HepG2 (cell line): ENCODE data around the gene EEF1A2. TPM values are rescaled to one million over a fixed set of nuclear protein-coding genes. Genes with fewer than 3 reads are reported as not detected.

Experiments
- ADNP ChIP-seq: sonication (generic); formaldehyde crosslinking; IDR thresholded peaks from 2 replicates; pipeline ENCODE4 v1.4.0; 2020; ENCODE audit warnings: missing genetic modification reagents
- ATF1 ChIP-seq: IDR thresholded peaks from 2 replicates; pipeline ENCODE4 v1.6.1; 2016; ENCODE audit warnings: mild to moderate bottlenecking, control low read depth
- CEBPB ChIP-seq: IDR thresholded peaks from 2 replicates; pipeline ENCODE4 v1.6.1; 2011; ENCODE audit warnings: low read depth, low read length, improper control_type of control experiment, borderline replicate concordance
- CREB1 ChIP-seq, 2 experiments: fragments of 450-650 bp in 1 of 2; IDR thresholded peaks; 2 replicates each; pipeline ENCODE4 v1.6.1; 2016 to 2017; ENCODE audit warnings: control low read depth in 1 of 2, mild to moderate bottlenecking in 1 of 2, missing compliant biosample characterization in 1 of 2, missing genetic modification characterization in 1 of 2
- ESRRA ChIP-seq: sonication (generic); formaldehyde crosslinking; IDR thresholded peaks from 2 replicates; pipeline ENCODE4 v1.5.1; 2020; ENCODE audit warnings: mild to moderate bottlenecking, low read depth, missing genetic modification reagents
- FOSL2 ChIP-seq: sonication (generic); formaldehyde crosslinking; IDR thresholded peaks from 2 replicates; pipeline ENCODE4 v1.4.0; 2020; ENCODE audit warnings: missing genetic modification reagents
- GATA4 ChIP-seq: sonication (generic); IDR thresholded peaks from 2 replicates; pipeline ENCODE4 v1.6.1; 2016; ENCODE audit warnings: antibody characterized with exemption, low read depth, borderline replicate concordance
- HDAC1 ChIP-seq: sonication (generic); formaldehyde crosslinking; IDR thresholded peaks from 2 replicates; pipeline ENCODE4 v1.5.1; 2020; ENCODE audit warnings: mild to moderate bottlenecking, missing genetic modification reagents
- HNF4G ChIP-seq, 2 experiments: sonication (generic) in 1 of 2; formaldehyde crosslinking in 1 of 2; IDR thresholded peaks; 2 replicates each; pipeline versions ENCODE4 v1.4.0 to v1.6.1; 2011 to 2020; ENCODE audit warnings: borderline replicate concordance in 2 of 2, low read depth in 2 of 2, mild to moderate bottlenecking in 2 of 2, low read length in 1 of 2, missing genetic modification reagents in 1 of 2, moderate library complexity in 1 of 2
- MAFG ChIP-seq: sonication (generic); formaldehyde crosslinking; IDR thresholded peaks from 2 replicates; pipeline ENCODE4 v1.5.1; 2020; ENCODE audit warnings: mild to moderate bottlenecking, missing genetic modification reagents
- PAWR ChIP-seq: sonication (generic); formaldehyde crosslinking; IDR thresholded peaks from 2 replicates; pipeline ENCODE4 v1.4.0; 2020; ENCODE audit warnings: missing genetic modification reagents, mild to moderate bottlenecking, borderline replicate concordance
- PRMT3 ChIP-seq: sonication (generic); formaldehyde crosslinking; IDR thresholded peaks from 2 replicates; pipeline ENCODE4 v1.8.1; 2022; ENCODE audit warnings: low read depth, mild to moderate bottlenecking, moderate library complexity, missing genetic modification reagents, borderline replicate concordance
- SATB2 ChIP-seq: sonication (generic); formaldehyde crosslinking; IDR thresholded peaks from 2 replicates; pipeline ENCODE4 v1.5.0; 2020; ENCODE audit warnings: missing genetic modification reagents
- SRSF4 ChIP-seq: fragments of 200-400 bp; formaldehyde crosslinking; IDR thresholded peaks from one replicate; pipeline ENCODE4 v1.6.1; 2018; ENCODE audit warnings: mild to moderate bottlenecking, low read depth, low read length, moderate library complexity; ENCODE audit not compliant: poor library complexity, severe bottlenecking
- ZFP41 ChIP-seq: sonication (generic); formaldehyde crosslinking; IDR thresholded peaks from 2 replicates; pipeline ENCODE4 v1.4.0; 2020; ENCODE audit warnings: mild to moderate bottlenecking, missing genetic modification reagents, borderline replicate concordance
- ZFX ChIP-seq: sonication (generic); formaldehyde crosslinking; IDR thresholded peaks from 2 replicates; pipeline ENCODE4 v1.4.0; 2020; ENCODE audit warnings: mild to moderate bottlenecking, low read depth, missing genetic modification reagents, moderate library complexity
- ZNF138 ChIP-seq: sonication (generic); formaldehyde crosslinking; IDR thresholded peaks from 2 replicates; pipeline ENCODE4 v1.5.0; 2020; ENCODE audit warnings: mild to moderate bottlenecking, low read depth, missing genetic modification reagents
- ZNF205 ChIP-seq: IDR thresholded peaks from 2 replicates; pipeline ENCODE4 v1.6.1; 2018; ENCODE audit warnings: missing biosample characterization, missing genetic modification reagents
- ZNF264 ChIP-seq: sonication (generic); formaldehyde crosslinking; IDR thresholded peaks from 2 replicates; pipeline ENCODE4 v1.4.0; 2020; ENCODE audit warnings: missing genetic modification reagents
- ZNF354B ChIP-seq: sonication (generic); formaldehyde crosslinking; IDR thresholded peaks from 2 replicates; pipeline ENCODE4 v1.8.0; 2022; ENCODE audit warnings: mild to moderate bottlenecking, missing genetic modification reagents
- ZNF552 ChIP-seq: sonication (generic); formaldehyde crosslinking; IDR thresholded peaks from 2 replicates; pipeline ENCODE4 v1.9.0; 2022; ENCODE audit warnings: missing genetic modification reagents, mild to moderate bottlenecking, borderline replicate concordance
- ZNF598 ChIP-seq: sonication (generic); formaldehyde crosslinking; IDR thresholded peaks from 2 replicates; pipeline ENCODE4 v1.5.1; 2020; ENCODE audit warnings: mild to moderate bottlenecking, missing genetic modification reagents, borderline replicate concordance
- ZNF616 ChIP-seq: sonication (generic); formaldehyde crosslinking; IDR thresholded peaks from 2 replicates; pipeline ENCODE4 v1.5.0; 2020; ENCODE audit warnings: low read depth, mild to moderate bottlenecking, missing genetic modification reagents
- ZSCAN25 ChIP-seq: sonication (generic); formaldehyde crosslinking; IDR thresholded peaks from 2 replicates; pipeline ENCODE4 v1.8.0; 2022; ENCODE audit warnings: mild to moderate bottlenecking, missing genetic modification reagents
- polyA plus RNA-seq, 8 experiments: library from polyadenylated mRNA; depleted of rRNA in 3 of 8; stranded (reverse) in 7 of 8; unstranded in 1 of 8; fragments of >200 nt; fragmentation: Illumina TruSeq in 4 of 8; extraction: Trizol in 4 of 8; gene quantifications; 2 replicates each; pipeline versions ENCODE4 v1.2.1 to v1.2.3, GENCODE V29; 2011 to 2016; ENCODE audit warnings: low read depth in 4 of 8, missing spikeins in 1 of 8, mixed read lengths in 1 of 8; ENCODE audit not compliant: insufficient read depth in 1 of 8
- total RNA-seq, 5 experiments: library from RNA; depleted of rRNA; stranded (reverse); fragments of >200 nt; fragmentation: Illumina TruSeq; extraction: Trizol; gene quantifications; 2 replicates each; pipeline ENCODE4 v1.2.3, GENCODE V29; 2016; ENCODE audit warnings: low read depth in 1 of 5
- TF ChIP-seq, protein P1 (sequence below): sonication (generic); formaldehyde crosslinking; IDR thresholded peaks from 2 replicates; pipeline ENCODE4 v1.4.0; 2020; ENCODE audit warnings: mild to moderate bottlenecking, missing genetic modification reagents, borderline replicate concordance
- TF ChIP-seq, protein P2 (sequence below): sonication (generic); formaldehyde crosslinking; IDR thresholded peaks from 2 replicates; pipeline ENCODE4 v1.5.0; 2020; ENCODE audit warnings: mild to moderate bottlenecking, low read depth, missing genetic modification reagents, borderline replicate concordance
- TF ChIP-seq, protein P3 (sequence below): sonication (generic); formaldehyde crosslinking; IDR thresholded peaks from 2 replicates; pipeline ENCODE4 v1.8.1; 2023; ENCODE audit warnings: mild to moderate bottlenecking, inconsistent platforms, moderate library complexity, missing genetic modification reagents, borderline replicate concordance

Gene EEF1A2
- total and polyA plus RNA-seq, 2 of the 13 experiments (the other 11 are each of a cell fraction or from before 2014, with no cell fraction given) = 0.44 to 0.87 TPM

DNA sequence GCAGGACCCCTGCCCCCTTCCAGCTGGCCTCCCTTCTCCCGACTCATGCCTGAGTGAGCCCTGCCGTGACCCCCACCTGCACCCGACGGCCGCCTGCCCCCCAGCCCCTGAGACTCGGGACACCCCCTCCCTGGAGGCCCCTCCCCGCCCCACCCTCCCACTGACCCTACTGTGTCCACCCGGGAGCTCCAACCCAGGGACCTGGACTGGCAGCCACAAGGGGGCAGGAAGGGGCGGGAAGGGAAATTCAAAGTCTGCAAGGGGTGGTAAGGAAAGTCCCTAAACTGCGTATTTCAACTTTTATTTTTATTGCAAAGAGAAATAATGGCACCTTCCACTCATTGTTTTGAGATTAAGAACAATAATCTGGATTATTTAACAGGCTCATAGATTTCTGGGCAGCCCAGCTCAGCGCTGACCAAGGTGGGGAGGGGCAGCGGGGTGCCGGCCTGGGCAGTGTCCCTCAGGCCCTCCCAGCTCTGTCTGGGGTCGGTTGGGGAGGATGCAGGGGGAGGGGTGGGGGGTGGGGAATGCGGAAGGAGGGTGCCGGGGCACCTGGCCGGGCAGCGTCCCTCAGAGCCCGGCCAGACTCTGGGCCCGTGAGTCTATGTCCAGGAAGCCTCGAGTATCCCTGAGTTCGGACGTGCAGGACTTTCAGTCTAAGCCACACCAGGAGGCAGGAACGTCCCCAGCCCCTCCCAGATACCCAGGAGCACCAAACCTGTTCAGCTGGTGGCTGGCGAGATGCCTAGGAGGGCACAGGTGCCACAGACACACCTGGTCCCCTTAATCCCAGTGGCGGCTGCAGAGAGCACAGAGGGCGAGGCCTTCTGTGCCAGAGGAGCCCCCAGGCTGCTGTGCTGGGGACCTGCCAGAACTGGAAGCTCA, 39.6 kb upstream of the EEF1A2 start (continued):
- no peak for TF ChIP-seq HNF4G (IDR thresholded peaks at IDR 0.05; ENCODE audit: borderline replicate concordance, low read depth, low read length)
- no peak for TF ChIP-seq HNF4G (CRISPR knock-in tag; IDR thresholded peaks at IDR 0.05; ENCODE audit: borderline replicate concordance, low read depth)
- no peak for TF ChIP-seq PRMT3 (CRISPR knock-in tag)
- no peak; the same call in 1 of the 2 replicates for TF ChIP-seq ADNP (CRISPR knock-in tag)
- TF ChIP-seq HDAC1 = no peak
- no peak for TF ChIP-seq PAWR (CRISPR knock-in tag)
- no peak for TF ChIP-seq ZNF138 (CRISPR knock-in tag)
- no peak for TF ChIP-seq SRSF4
- TF ChIP-seq, protein P1, sequence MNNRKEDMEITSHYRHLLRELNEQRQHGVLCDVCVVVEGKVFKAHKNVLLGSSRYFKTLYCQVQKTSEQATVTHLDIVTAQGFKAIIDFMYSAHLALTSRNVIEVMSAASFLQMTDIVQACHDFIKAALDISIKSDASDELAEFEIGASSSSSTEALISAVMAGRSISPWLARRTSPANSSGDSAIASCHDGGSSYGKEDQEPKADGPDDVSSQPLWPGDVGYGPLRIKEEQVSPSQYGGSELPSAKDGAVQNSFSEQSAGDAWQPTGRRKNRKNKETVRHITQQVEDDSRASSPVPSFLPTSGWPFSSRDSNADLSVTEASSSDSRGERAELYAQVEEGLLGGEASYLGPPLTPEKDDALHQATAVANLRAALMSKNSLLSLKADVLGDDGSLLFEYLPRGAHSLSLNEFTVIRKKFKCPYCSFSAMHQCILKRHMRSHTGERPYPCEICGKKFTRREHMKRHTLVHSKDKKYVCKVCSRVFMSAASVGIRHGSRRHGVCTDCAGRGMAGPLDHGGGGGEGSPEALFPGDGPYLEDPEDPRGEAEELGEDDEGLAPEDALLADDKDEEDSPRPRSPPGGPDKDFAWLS = peak; percentile 5; the same call in 1 of the 2 replicates
- no peak for TF ChIP-seq ZNF205 (CRISPR knock-in tag)
- TF ChIP-seq MAFG = no peak
- no peak for TF ChIP-seq ZNF598 (CRISPR knock-in tag)
- no peak for TF ChIP-seq ZFX (CRISPR knock-in tag)
- TF ChIP-seq SATB2 (CRISPR knock-in tag) = 0 out of 2 replicates have a peak, but pooled peaks have one; percentile 38
- TF ChIP-seq ZNF354B (CRISPR knock-in tag) = no peak
- TF ChIP-seq ESRRA (CRISPR knock-in tag) = no peak
- TF ChIP-seq, protein P2, sequence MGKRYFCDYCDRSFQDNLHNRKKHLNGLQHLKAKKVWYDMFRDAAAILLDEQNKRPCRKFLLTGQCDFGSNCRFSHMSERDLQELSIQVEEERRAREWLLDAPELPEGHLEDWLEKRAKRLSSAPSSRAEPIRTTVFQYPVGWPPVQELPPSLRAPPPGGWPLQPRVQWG (CRISPR knock-in tag) = no peak
- TF ChIP-seq ZNF616 = no peak
- no peak for TF ChIP-seq GATA4
- no peak for TF ChIP-seq ATF1 (CRISPR knock-in tag)
- TF ChIP-seq ZNF552 (CRISPR knock-in tag) = no peak
- no peak for TF ChIP-seq ZSCAN25 (CRISPR knock-in tag)
- TF ChIP-seq, protein P3, sequence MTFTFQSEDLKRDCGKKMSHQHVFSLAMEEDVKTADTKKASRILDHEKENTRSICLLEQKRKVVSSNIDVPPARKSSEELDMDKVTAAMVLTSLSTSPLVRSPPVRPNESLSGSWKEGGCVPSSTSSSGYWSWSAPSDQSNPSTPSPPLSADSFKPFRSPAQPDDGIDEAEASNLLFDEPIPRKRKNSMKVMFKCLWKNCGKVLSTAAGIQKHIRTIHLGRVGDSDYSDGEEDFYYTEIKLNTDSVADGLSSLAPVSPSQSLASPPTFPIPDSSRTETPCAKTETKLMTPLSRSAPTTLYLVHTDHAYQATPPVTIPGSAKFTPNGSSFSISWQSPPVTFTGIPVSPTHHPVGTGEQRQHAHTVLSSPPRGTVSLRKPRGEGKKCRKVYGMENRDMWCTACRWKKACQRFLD = no peak
- TF ChIP-seq CEBPB = no peak
- no peak for TF ChIP-seq CREB1 (IDR thresholded peaks at IDR 0.05)
- TF ChIP-seq CREB1 (CRISPR knock-in tag; IDR thresholded peaks at IDR 0.05) = no peak
- TF ChIP-seq FOSL2 (CRISPR knock-in tag) = no peak
- TF ChIP-seq ZNF264 (CRISPR knock-in tag) = peak; percentile 33; the same call in 1 of the 2 replicates
- TF ChIP-seq ZFP41 (CRISPR knock-in tag) = 0 out of 2 replicates have a peak, but pooled peaks have one; percentile 3
